ENCODE data around the gene CDK6. TPM values are rescaled to one million over a fixed set of nuclear protein-coding genes. Genes with fewer than 3 reads are reported as not detected.

The CDK6 gene
- total RNA-seq, 1 donor from 2014 or later: 23.3 TPM

GRCh38 chr7:92797693-92798092 is 38.7 kb downstream of the CDK6 start:
- TF ChIP-seq CTCF (IDR thresholded peaks at IDR 0.05; ENCODE audit: unreplicated experiment): no peak
- Mint-ChIP-seq H3K36me3 (ENCODE audit: insufficient read depth) (no peaks in the 10 kb centered on the region), H3K9me3 (ENCODE audit: low read depth) (no peaks in the 10 kb centered on the region), H3K27me3 (no peaks in the 10 kb centered on the region), H3K27ac (no peak overlapping the region), H3K4me1 (ENCODE audit: low read depth) (no peaks in the 10 kb centered on the region), H3K4me3 (ENCODE audit: low read depth) (no peak overlapping the region)
- no peak for DNase-seq (ENCODE audit: low spot score, unreplicated experiment)

- Mint-ChIP-seq H3K27ac (no peak overlapping the region), H3K4me3 (ENCODE audit: low read depth) (no peak overlapping the region), H3K27me3 (no peaks in the 10 kb centered on the region), H3K4me1 (ENCODE audit: low read depth) (no peaks in the 10 kb centered on the region), H3K9me3 (ENCODE audit: low read depth) (no peaks in the 10 kb centered on the region), H3K36me3 (ENCODE audit: insufficient read depth) (no peaks in the 10 kb centered on the region)
- no peak for DNase-seq (ENCODE audit: low spot score, unreplicated experiment)
- no peak for TF ChIP-seq CTCF (IDR thresholded peaks at IDR 0.05; ENCODE audit: unreplicated experiment)
Observed at GRCh38 chr7:92797284-92797683, 39.1 kb downstream of the CDK6 start.

GRCh38 chr7:92794831-92795230 is 41.5 kb downstream of the CDK6 start:
- Mint-ChIP-seq H3K4me3 (ENCODE audit: low read depth) (no peak overlapping the region), H3K9me3 (ENCODE audit: low read depth) (peaks cover 4% of the 10 kb centered on the region), H3K36me3 (ENCODE audit: insufficient read depth) (peaks cover under 1% of the 10 kb centered on the region), H3K27ac (no peak overlapping the region), H3K4me1 (ENCODE audit: low read depth) (no peaks in the 10 kb centered on the region), H3K27me3 (no peaks in the 10 kb centered on the region)
- no peak for TF ChIP-seq CTCF (IDR thresholded peaks at IDR 0.05; ENCODE audit: unreplicated experiment)
- DNase-seq (ENCODE audit: low spot score, unreplicated experiment): no peak

GRCh38 chr7:92794391-92794790 is 42.0 kb downstream of the CDK6 start:
- TF ChIP-seq CTCF (IDR thresholded peaks at IDR 0.05; ENCODE audit: unreplicated experiment): no peak
- DNase-seq (ENCODE audit: low spot score, unreplicated experiment): no peak

GRCh38 chr7:92793656-92794205 is 42.6 kb downstream of the CDK6 start:
- DNase-seq (ENCODE audit: low spot score, unreplicated experiment): no peak
- Mint-ChIP-seq H3K36me3 (ENCODE audit: insufficient read depth) (peaks cover 1% of the 10 kb centered on the region), H3K4me1 (ENCODE audit: low read depth) (no peaks in the 10 kb centered on the region), H3K4me3 (ENCODE audit: low read depth) (no peak overlapping the region), H3K9me3 (ENCODE audit: low read depth) (peaks cover 8% of the 10 kb centered on the region), H3K27me3 (no peaks in the 10 kb centered on the region), H3K27ac (no peak overlapping the region)
- TF ChIP-seq CTCF (IDR thresholded peaks at IDR 0.05; ENCODE audit: unreplicated experiment): no peak

More at GRCh38 chr7:92794391-92794790, 42.0 kb downstream of the CDK6 start:
- no peak overlapping the region for H3K4me3 Mint-ChIP-seq (ENCODE audit: low read depth)
- peaks cover 1% of the 10 kb centered on the region for H3K36me3 Mint-ChIP-seq (ENCODE audit: insufficient read depth)
- H3K27ac Mint-ChIP-seq: no peak overlapping the region
- no peaks in the 10 kb centered on the region for H3K4me1 Mint-ChIP-seq (ENCODE audit: low read depth)
- peaks cover 6% of the 10 kb centered on the region for H3K9me3 Mint-ChIP-seq (ENCODE audit: low read depth)
- no peaks in the 10 kb centered on the region for H3K27me3 Mint-ChIP-seq
